HG02840 (cell line): Measurements from ENCODE around the gene CXCL5.
"Not testable (repeated sequence)": the region's sequence is repeated elsewhere in the genome, so short reads cannot be mapped to it uniquely, and the experiment has no call there.

Source experiments
- ATAC-seq: cut with Tn5 transposase; IDR thresholded peaks from one replicate; pipeline ENCODE4 v1.9.1; 2021; ENCODE audit warnings: mild to moderate bottlenecking, moderate library complexity, moderate number of reproducible peaks; ENCODE audit not compliant: unreplicated experiment, low FRiP score

The CXCL5 gene

GRCh38 chr4:73976716-73977115, 21.8 kb downstream of the CXCL5 start:
- ATAC-seq = no peak

GRCh38 chr4:73976217-73976616, 22.3 kb downstream of the CXCL5 start:
- no peak for ATAC-seq

- no peak for ATAC-seq
Observed at GRCh38 chr4:73974352-73974751, 24.1 kb downstream of the CXCL5 start.

DNA sequence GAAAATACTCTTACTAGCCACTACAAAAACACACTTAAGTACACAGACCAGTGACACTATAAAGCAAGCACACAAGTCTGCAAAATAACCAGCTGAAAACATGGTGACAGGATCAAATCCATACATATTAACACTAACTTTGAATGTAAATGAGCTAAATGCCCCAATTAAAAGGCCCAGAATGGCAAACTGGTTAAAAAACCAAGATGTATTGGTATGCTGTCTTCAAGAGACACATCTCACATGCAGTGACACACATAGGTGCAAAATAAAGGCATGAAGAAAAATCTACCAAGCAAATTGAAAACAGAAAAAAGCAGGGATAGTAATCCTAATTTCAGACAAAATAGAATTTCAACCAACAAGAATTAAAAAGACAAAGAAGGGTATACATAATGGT, 27.5 kb downstream of the CXCL5 start:
- ATAC-seq = no peak

- no peak for ATAC-seq
Observed at GRCh38 chr4:73970011-73970410, 28.5 kb downstream of the CXCL5 start.

GRCh38 chr4:73967866-73968265, 30.6 kb downstream of the CXCL5 start:
- no peak for ATAC-seq

- ATAC-seq = no peak
Observed at GRCh38 chr4:73964862-73965611, 33.4 kb downstream of the CXCL5 start.

DNA sequence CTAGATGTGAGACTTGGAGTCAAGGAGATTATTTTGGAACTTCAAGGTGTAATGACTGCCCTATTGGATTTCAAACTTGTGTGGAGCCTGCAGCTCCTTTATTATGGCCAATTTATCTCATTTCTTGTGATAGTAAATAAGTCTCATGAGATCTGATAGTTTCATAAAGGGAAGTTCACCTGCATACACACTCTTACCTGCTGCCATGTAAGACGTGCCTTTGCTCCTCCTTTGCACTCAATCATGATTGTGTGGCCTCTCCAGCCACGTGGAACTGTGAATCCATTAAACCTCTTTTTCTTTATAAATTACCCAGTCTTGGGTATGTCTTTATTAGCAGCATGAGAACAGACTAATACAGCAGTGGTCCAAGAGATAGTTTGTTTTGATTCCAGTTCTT, 35.8 kb downstream of the CXCL5 start:
- ATAC-seq = no peak

DNA sequence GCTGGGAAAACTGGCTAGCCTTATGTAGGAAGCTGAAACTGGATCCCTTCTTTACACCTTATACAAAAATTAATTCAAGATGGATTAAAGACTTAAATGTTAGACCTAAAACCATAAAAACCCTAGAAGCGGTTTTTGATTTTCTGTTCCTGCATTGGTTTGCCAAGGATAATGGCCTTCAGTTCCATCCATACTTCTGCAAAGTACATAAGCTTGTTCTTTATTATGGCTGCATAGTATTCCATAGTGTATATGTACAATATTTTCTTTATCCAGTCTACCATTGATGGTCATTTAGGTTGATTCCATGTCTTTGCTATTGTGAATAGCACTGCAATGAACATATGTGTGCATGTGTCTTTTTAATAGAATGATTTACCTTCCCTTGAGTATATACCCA, 39.4 kb downstream of the CXCL5 start:
- ATAC-seq = not testable (repeated sequence)

GRCh38 chr4:73952352-73952751, 46.1 kb downstream of the CXCL5 start:
- ATAC-seq = no peak

DNA sequence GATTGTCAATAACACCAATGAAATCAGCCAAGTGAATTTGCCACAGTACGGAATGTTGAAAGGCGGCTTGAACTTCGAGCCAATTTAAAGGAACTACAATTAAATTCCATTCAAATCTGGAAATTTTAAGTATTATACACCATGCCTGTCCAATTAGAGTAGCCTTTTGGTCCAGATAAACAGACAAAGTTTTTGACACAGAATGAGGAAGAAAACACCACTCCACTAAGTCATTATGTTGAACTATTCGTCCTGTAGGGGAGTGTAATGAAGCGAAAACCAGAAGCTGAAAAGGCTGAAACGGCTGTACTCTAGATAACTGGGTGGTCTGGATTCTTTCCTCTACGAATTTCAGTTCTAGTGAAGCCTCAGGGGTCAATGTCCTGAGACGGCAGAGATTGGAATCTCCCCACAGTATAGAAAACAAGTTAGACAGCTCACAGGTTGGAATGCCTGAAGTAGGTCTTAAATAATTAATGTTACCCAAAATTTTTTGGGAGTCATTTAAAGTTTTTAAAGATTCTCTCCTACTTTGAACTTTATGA, 48.0 kb downstream of the CXCL5 start:
- not testable (repeated sequence) for ATAC-seq

DNA sequence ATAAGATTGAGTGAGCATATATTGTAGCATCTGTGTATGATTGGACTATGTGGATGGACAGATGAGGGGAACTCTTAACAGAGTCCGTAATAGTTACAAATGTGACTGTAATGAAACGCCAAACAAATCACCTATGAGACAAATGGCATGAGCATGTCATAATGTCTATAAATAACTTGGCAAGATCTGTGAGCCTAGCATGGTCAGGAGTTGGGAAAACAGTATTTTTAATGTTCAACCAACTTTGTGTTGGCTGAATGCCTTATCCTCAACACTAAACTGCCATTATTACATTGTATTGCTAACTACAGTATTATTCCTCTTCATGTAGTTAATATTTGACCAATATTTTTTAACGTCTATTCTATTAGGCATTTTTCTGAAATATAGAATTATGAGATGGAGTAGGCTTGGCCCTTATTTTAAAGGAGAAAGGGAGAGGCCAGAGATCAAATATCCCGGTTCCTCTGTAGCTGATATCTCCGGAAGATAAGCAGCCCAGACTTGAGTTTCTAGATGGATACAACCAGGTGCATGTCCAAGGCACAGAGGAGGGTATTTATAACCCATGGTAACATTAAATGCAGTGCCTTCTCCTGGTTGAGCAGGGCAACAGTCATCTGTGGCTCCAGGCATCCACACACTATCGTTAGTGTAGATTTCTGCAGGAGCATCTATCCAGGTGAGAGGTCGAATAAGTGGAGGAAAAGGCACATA, 49.3 kb downstream of the CXCL5 start:
- no peak for ATAC-seq

DNA sequence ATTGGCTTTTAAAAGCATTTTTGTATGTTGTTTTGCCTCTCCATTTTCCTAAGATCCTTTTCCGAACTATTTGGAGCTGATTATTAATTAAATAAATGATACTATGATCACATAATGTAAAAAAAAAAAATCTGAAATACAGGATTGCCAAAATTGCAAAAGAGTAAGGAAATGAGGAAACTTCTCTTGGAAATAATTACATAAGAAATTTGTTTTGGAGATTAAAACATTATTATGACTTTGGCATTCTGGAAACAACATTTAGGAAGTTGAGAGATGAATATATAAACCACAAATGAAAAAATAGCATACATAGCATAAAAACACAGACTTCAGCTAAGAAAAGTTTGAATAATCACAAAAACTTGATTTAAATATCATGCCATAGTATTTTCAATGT, 50.2 kb downstream of the CXCL5 start:
- no peak for ATAC-seq

DNA sequence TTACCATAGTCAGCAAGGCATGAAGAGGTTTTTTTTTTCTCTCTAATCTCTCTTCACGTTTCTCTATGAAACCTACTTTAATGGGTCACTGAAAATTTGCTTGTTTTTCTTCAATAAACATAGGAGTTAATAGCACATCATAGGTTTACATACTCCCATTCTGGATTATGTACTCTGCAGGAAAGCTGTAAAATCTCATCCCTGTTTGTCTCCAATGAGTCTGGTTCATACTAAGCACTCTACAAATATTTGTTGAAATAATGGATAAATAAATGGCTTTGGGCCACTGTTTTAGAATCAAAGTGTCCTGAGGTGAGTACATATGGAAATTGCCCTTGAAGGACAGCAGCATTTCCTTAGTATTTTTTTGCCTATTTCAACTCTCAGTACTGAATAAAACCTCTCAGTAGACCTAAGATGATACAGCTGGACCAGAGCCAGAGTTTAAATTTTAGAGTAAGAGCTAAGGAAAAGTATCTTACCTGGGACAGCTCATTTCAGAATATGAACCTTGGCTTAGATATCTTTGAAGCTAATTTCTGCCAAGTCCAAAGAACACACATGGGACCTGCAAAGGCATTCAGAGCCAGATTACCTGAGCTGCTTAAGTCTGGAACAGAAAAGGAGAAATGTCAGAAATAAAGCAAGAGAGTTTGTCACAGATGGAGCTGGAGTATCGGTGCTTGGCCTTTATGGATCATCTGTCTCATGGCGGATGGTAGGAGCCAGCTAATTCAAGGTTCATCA, 51.1 kb downstream of the CXCL5 start:
- no peak for ATAC-seq

DNA sequence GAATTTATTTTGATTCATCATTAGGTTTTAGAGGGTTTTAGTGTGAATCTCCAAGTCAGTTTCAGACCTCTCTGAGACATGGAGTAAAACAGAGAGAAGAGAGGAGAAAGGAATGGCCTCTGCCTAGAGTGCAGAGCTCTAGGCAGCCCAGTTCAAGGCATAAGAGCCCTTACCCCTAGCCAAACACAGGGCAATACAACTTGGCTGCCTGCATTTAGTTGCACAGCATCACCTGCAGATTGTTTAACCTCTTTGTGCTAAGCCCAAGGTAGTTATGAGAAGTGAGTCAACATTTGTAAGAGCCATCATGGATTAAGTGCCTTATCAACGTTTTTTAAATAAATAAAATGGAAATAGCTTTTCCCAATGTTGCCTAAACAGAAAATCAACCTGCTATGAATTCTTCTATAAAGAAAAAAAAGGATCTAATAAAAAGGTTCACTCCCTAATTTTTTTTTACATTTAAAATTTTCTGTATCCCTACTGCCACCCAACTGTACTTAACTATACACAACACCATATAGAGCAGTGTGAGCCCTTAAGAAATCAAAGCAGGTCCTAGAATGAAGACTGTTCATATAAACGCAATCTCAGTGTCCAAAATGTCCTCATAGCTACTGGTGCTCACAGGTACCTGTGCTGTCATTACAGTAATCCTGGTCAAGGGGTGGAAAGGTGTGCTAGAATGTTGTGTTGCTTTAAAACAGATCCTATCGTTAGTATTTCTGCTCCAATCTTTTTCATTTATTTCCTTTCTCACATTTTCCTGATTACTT, 52.6 kb downstream of the CXCL5 start:
- ATAC-seq = no peak
